Panc1 (cell line): Measurements from ENCODE around the gene DVL3.

Experiments used
- CTCF ChIP-seq: fragments of 450-650 bp; IDR thresholded peaks from 2 replicates; pipeline ENCODE4 v1.5.1; 2017; ENCODE audit warnings: mild to moderate bottlenecking
- POLR2AphosphoS5 ChIP-seq: IDR thresholded peaks from 2 replicates; pipeline ENCODE4 v1.6.1; 2012; ENCODE audit warnings: mild to moderate bottlenecking, low read depth, low read length, moderate library complexity
- SIN3A ChIP-seq: IDR thresholded peaks from 2 replicates; pipeline ENCODE4 v1.6.1; 2012; ENCODE audit warnings: low read depth, mild to moderate bottlenecking, low read length, moderate library complexity, borderline replicate concordance; ENCODE audit not compliant: insufficient read depth
- TF ChIP-seq, protein P1 (sequence below), 2 experiments: IDR thresholded peaks; 2 replicates each; pipeline ENCODE4 v1.6.1; 2011 to 2012; ENCODE audit warnings: low read depth in 2 of 2, control low read depth in 1 of 2, low read length in 1 of 2, mild to moderate bottlenecking in 1 of 2, moderate library complexity in 1 of 2; ENCODE audit not compliant: insufficient read depth in 1 of 2

DNA sequence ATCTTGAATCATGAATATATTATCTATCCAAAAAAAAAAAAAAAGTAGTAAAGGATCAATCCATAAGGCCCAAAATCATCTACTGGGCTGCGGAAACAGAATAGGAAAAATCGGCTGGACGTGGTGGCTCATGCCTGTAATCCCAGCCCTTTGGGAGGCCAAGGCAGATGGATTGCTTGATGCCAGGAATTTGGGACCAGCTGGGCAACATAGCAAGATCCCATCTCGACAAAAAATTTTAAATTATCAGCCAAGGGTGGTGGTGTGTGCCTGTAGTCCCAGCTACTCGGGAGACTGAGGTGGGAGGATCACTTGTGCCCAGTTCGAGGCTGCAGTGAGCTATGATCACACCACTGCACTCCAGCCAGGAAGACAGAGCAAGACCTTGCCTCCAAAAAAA, 6.1 kb upstream of the DVL3 start:
- TF ChIP-seq CTCF (no peak), POLR2AphosphoS5 (no peak), SIN3A (no peak)
- TF ChIP-seq, protein P1, sequence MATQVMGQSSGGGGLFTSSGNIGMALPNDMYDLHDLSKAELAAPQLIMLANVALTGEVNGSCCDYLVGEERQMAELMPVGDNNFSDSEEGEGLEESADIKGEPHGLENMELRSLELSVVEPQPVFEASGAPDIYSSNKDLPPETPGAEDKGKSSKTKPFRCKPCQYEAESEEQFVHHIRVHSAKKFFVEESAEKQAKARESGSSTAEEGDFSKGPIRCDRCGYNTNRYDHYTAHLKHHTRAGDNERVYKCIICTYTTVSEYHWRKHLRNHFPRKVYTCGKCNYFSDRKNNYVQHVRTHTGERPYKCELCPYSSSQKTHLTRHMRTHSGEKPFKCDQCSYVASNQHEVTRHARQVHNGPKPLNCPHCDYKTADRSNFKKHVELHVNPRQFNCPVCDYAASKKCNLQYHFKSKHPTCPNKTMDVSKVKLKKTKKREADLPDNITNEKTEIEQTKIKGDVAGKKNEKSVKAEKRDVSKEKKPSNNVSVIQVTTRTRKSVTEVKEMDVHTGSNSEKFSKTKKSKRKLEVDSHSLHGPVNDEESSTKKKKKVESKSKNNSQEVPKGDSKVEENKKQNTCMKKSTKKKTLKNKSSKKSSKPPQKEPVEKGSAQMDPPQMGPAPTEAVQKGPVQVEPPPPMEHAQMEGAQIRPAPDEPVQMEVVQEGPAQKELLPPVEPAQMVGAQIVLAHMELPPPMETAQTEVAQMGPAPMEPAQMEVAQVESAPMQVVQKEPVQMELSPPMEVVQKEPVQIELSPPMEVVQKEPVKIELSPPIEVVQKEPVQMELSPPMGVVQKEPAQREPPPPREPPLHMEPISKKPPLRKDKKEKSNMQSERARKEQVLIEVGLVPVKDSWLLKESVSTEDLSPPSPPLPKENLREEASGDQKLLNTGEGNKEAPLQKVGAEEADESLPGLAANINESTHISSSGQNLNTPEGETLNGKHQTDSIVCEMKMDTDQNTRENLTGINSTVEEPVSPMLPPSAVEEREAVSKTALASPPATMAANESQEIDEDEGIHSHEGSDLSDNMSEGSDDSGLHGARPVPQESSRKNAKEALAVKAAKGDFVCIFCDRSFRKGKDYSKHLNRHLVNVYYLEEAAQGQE (IDR thresholded peaks at IDR 0.05; ENCODE audit: insufficient read depth in 1 of 2, low read depth in 2 of 2, low read length in 1 of 2), result no peak
